HepG2 (cell line): ENCODE data around the gene SOAT2. TPM values are rescaled to one million over a fixed set of nuclear protein-coding genes. Genes with fewer than 3 reads are reported as not detected.

Experiments
- BATF2 ChIP-seq: sonication (generic); formaldehyde crosslinking; IDR thresholded peaks from 2 replicates; pipeline ENCODE4 v1.8.0; 2022; ENCODE audit warnings: mild to moderate bottlenecking, missing genetic modification reagents, moderate library complexity
- ELF3 ChIP-seq: IDR thresholded peaks from 2 replicates; pipeline ENCODE4 v1.6.1; 2016; ENCODE audit warnings: missing genetic modification reagents, missing compliant biosample characterization
- FOXO1 ChIP-seq: sonication (generic); formaldehyde crosslinking; IDR thresholded peaks from 2 replicates; pipeline ENCODE4 v1.4.0; 2020; ENCODE audit warnings: missing genetic modification reagents
- NR2F6 ChIP-seq, 2 experiments: IDR thresholded peaks; 2 replicates each; pipeline ENCODE4 v1.6.1; 2016; ENCODE audit warnings: antibody characterized with exemption in 1 of 2, mild to moderate bottlenecking in 1 of 2
- POLR2A ChIP-seq, 2 experiments: IDR thresholded peaks; 2 replicates each; pipeline ENCODE4 v1.6.1; 2011; ENCODE audit warnings: low read depth in 2 of 2, low read length in 2 of 2, mild to moderate bottlenecking in 1 of 2, moderate library complexity in 1 of 2; ENCODE audit not compliant: insufficient read depth in 1 of 2
- ZBTB38 ChIP-seq: sonication (generic); formaldehyde crosslinking; IDR thresholded peaks from 2 replicates; pipeline ENCODE4 v1.5.1; 2020; ENCODE audit warnings: mild to moderate bottlenecking, missing genetic modification reagents
- ZIK1 ChIP-seq: sonication (generic); formaldehyde crosslinking; IDR thresholded peaks from 2 replicates; pipeline ENCODE4 v1.5.0; 2020; ENCODE audit warnings: mild to moderate bottlenecking, low read depth, missing genetic modification reagents, borderline replicate concordance
- ZNF350 ChIP-seq: sonication (generic); formaldehyde crosslinking; IDR thresholded peaks from 2 replicates; pipeline ENCODE4 v1.4.0; 2020; ENCODE audit warnings: mild to moderate bottlenecking, low read depth, missing genetic modification reagents, borderline replicate concordance
- ZNF552 ChIP-seq: sonication (generic); formaldehyde crosslinking; IDR thresholded peaks from 2 replicates; pipeline ENCODE4 v1.9.0; 2022; ENCODE audit warnings: missing genetic modification reagents, mild to moderate bottlenecking, borderline replicate concordance
- ZNF556 ChIP-seq: sonication (generic); formaldehyde crosslinking; IDR thresholded peaks from 2 replicates; pipeline ENCODE4 v1.4.0; 2020; ENCODE audit warnings: mild to moderate bottlenecking, missing genetic modification reagents, borderline replicate concordance
- ZNF567 ChIP-seq: sonication (generic); formaldehyde crosslinking; IDR thresholded peaks from 2 replicates; pipeline ENCODE4 v1.8.1; 2023; ENCODE audit warnings: mild to moderate bottlenecking, missing genetic modification reagents, borderline replicate concordance
- ZNF589 ChIP-seq: sonication (generic); formaldehyde crosslinking; conservative IDR thresholded peaks from 2 replicates; pipeline ENCODE4 v1.8.0; 2022; ENCODE audit warnings: mild to moderate bottlenecking, moderate library complexity, missing genetic modification reagents
- ZNF883 ChIP-seq: sonication (generic); formaldehyde crosslinking; IDR thresholded peaks from 2 replicates; pipeline ENCODE4 v1.5.1; 2020; ENCODE audit warnings: mild to moderate bottlenecking, missing genetic modification reagents; ENCODE audit errors: not compliant biosample characterization
- polyA plus RNA-seq, 8 experiments: library from polyadenylated mRNA; depleted of rRNA in 3 of 8; stranded (reverse) in 7 of 8; unstranded in 1 of 8; fragments of >200 nt; fragmentation: Illumina TruSeq in 4 of 8; extraction: Trizol in 4 of 8; gene quantifications; 2 replicates each; pipeline versions ENCODE4 v1.2.1 to v1.2.3, GENCODE V29; 2011 to 2016; ENCODE audit warnings: low read depth in 4 of 8, missing spikeins in 1 of 8, mixed read lengths in 1 of 8; ENCODE audit not compliant: insufficient read depth in 1 of 8
- total RNA-seq, 5 experiments: library from RNA; depleted of rRNA; stranded (reverse); fragments of >200 nt; fragmentation: Illumina TruSeq; extraction: Trizol; gene quantifications; 2 replicates each; pipeline ENCODE4 v1.2.3, GENCODE V29; 2016; ENCODE audit warnings: low read depth in 1 of 5
- TF ChIP-seq, protein P1 (sequence below): IDR thresholded peaks from 2 replicates; pipeline ENCODE4 v1.6.1; 2016; ENCODE audit warnings: low read depth
- TF ChIP-seq, protein P2 (sequence below): sonication (generic); formaldehyde crosslinking; IDR thresholded peaks from 2 replicates; pipeline ENCODE4 v1.5.1; 2020; ENCODE audit warnings: missing genetic modification reagents, mild to moderate bottlenecking, borderline replicate concordance
- TF ChIP-seq, protein P3 (sequence below): sonication (generic); formaldehyde crosslinking; IDR thresholded peaks from 2 replicates; pipeline ENCODE4 v1.4.0; 2020; ENCODE audit warnings: mild to moderate bottlenecking, missing genetic modification reagents

SOAT2 gene
- total and polyA plus RNA-seq, 2 of the 13 experiments (the other 11 are each of a cell fraction or from before 2014, with no cell fraction given), result 14.9 to 108 TPM

DNA sequence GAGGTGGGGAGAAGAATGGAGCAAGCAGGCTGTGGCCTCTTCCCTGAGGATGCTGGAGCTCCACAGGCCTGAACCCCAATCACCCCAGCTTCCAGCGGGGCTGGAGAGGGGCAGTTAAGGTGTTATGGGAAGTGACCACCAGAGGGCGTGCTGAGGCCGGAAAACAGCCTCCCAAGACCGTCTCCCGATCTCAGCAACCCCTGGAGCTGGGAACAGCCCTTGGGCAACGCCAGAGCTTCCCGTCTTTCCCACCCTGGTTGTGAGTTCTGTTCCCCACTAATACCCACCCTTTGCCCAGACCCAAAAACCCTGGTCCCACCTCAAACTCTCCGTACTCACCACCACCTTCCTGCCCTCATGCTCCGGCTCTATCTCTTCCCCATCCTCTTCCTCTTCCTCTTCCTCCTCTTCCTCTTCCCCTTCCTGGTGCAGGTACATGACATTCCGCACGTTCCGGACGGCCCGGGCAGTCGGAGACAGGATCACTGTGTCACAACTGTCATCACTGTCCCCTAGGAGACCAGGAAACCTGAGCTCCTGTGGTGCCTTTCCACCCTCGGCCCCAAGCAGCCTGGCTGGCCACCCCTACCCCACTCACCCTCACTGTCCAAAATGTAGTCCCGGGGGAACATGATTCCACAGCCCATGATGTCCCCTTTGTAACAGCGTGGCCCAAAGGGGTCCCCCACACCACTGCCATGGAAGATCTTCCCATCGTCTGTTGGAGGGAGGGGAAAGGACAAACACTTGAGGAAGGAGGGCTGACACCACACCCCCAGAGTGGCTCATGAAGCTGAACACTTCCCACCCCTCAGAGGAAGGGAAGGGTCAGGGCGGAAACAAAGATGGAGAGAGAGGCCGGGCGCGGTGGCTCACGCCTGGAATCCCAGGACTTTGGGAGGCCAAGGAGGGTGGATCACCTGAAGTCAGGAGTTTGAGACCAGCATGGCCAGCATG, 37.0 kb upstream of the SOAT2 start (continued):
- TF ChIP-seq FOXO1 (CRISPR knock-in tag) (no peak), NR2F6 (IDR thresholded peaks at IDR 0.05) (no peak), NR2F6 (CRISPR knock-in tag; IDR thresholded peaks at IDR 0.05) (no peak), ZNF350 (peak; percentile 61), ZNF552 (CRISPR knock-in tag) (no peak), ZNF589 (CRISPR knock-in tag) (no peak), ZIK1 (no peak), ZNF556 (peak; percentile 44; the same call in 1 of the 2 replicates), POLR2A (IDR thresholded peaks at IDR 0.05; ENCODE audit: insufficient read depth in 1 of 2, low read depth in 2 of 2, low read length in 2 of 2) (no peak), ZNF567 (CRISPR knock-in tag) (0 out of 2 replicates have a peak, but pooled peaks have one; percentile 40), ZBTB38 (CRISPR knock-in tag) (peak; percentile 56; the same call in 1 of the 2 replicates), ELF3 (CRISPR knock-in tag) (no peak), ZNF883 (CRISPR knock-in tag) (peak; percentile 47), BATF2 (CRISPR knock-in tag) (no peak)
- TF ChIP-seq, protein P1, sequence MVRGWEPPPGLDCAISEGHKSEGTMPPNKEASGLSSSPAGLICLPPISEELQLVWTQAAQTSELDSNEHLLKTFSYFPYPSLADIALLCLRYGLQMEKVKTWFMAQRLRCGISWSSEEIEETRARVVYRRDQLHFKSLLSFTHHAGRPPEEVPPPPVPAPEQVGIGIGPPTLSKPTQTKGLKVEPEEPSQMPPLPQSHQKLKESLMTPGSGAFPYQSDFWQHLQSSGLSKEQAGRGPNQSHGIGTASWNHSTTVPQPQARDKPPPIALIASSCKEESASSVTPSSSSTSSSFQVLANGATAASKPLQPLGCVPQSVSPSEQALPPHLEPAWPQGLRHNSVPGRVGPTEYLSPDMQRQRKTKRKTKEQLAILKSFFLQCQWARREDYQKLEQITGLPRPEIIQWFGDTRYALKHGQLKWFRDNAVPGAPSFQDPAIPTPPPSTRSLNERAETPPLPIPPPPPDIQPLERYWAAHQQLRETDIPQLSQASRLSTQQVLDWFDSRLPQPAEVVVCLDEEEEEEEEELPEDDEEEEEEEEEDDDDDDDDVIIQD (CRISPR knock-in tag), result no peak
- TF ChIP-seq, protein P2, sequence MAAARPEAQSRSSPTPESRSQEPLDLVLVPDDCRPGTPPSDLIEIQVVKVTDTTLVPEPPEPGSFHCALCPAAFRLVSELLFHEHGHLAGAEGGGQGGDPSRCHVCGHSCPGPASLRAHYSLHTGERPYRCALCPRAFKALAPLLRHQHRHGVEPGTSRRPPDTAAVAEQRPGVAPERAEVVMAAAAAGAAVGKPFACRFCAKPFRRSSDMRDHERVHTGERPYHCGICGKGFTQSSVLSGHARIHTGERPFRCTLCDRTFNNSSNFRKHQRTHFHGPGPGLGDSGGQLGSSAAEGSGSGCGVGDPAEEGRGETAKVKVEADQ (CRISPR knock-in tag), result 0 out of 2 replicates have a peak, but pooled peaks have one; percentile 42
- TF ChIP-seq, protein P3, sequence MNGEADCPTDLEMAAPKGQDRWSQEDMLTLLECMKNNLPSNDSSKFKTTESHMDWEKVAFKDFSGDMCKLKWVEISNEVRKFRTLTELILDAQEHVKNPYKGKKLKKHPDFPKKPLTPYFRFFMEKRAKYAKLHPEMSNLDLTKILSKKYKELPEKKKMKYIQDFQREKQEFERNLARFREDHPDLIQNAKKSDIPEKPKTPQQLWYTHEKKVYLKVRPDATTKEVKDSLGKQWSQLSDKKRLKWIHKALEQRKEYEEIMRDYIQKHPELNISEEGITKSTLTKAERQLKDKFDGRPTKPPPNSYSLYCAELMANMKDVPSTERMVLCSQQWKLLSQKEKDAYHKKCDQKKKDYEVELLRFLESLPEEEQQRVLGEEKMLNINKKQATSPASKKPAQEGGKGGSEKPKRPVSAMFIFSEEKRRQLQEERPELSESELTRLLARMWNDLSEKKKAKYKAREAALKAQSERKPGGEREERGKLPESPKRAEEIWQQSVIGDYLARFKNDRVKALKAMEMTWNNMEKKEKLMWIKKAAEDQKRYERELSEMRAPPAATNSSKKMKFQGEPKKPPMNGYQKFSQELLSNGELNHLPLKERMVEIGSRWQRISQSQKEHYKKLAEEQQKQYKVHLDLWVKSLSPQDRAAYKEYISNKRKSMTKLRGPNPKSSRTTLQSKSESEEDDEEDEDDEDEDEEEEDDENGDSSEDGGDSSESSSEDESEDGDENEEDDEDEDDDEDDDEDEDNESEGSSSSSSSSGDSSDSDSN, result peak; percentile 33; the same call in 1 of the 2 replicates
